Thoracic aorta (tissue), 2 donors: ENCODE results near the gene LRRC70. TPM values are rescaled to one million over a fixed set of nuclear protein-coding genes. Genes with fewer than 3 reads are reported as not detected.
"Not testable (repeated sequence)": the region's sequence is repeated elsewhere in the genome, so short reads cannot be mapped to it uniquely, and the experiment has no call there.

Source experiments
- ATAC-seq: fragments of 150-250 bp; one replicate; pipeline ENCODE4 v1.8.0; 2017; ENCODE audit warnings: low read depth; ENCODE audit not compliant: insufficient number of reproducible peaks, low FRiP score
- DNase-seq: peaks from one replicate; pipeline ENCODE4 v3.0.0-alpha.2; 2020; ENCODE audit warnings: low spot score
- H3K27ac ChIP-seq, 2 donors: fragments of 200-600 bp; sonication (generic); 1 replicate in 1 of 2; 2 replicates in 1 of 2; pipeline ENCODE4 v1.5.1; 2016; ENCODE audit warnings: mild to moderate bottlenecking in 2 of 2, moderate library complexity in 2 of 2
- H3K27me3 ChIP-seq: fragments of 200-600 bp; sonication (generic); replicated peaks from 2 replicates; pipeline ENCODE4 v1.6.0; 2016; ENCODE audit warnings: mild to moderate bottlenecking; ENCODE audit not compliant: insufficient read depth
- H3K36me3 ChIP-seq: fragments of 200-600 bp; sonication (generic); one replicate; pipeline ENCODE4 v1.5.1; 2016
- H3K4me1 ChIP-seq, 2 donors: fragments of 200-600 bp; sonication (generic); 1 replicate in 1 of 2; 2 replicates in 1 of 2; pipeline versions ENCODE4 v1.5.1 to v1.6.0; 2016; ENCODE audit warnings: low read depth in 2 of 2, mild to moderate bottlenecking in 1 of 2; ENCODE audit not compliant: control insufficient read depth in 1 of 2
- H3K4me3 ChIP-seq: fragments of 200-600 bp; sonication (generic); 2 replicates; pipeline ENCODE4 v1.5.1; 2016; ENCODE audit warnings: mild to moderate bottlenecking
- H3K9me3 ChIP-seq: fragments of 200-600 bp; sonication (generic); 2 replicates; pipeline ENCODE4 v1.5.1; 2016
- CTCF ChIP-seq: fragments of 200-600 bp; sonication (generic); IDR thresholded peaks from one replicate; pipeline ENCODE4 v1.5.1; 2019; ENCODE audit warnings: antibody characterized with exemption
- total RNA-seq, 2 donors: library from RNA; depleted of rRNA; stranded (reverse); fragments of >200 nt; gene quantifications; one replicate each; pipeline versions ENCODE4 v1.1.0 to v1.2.3, GENCODE V29; 2016

Gene LRRC70
- total RNA-seq, 2 donors from 2014 or later: 3.6 to 4.2 TPM

- Histone ChIP-seq H3K36me3 (peaks cover 5% of the 10 kb centered on the region), H3K27me3 (no peaks in the 10 kb centered on the region), H3K27ac (no peak overlapping the region), H3K4me1 (no peaks in the 10 kb centered on the region), H3K4me3 (no peak overlapping the region), H3K9me3 (no peaks in the 10 kb centered on the region)
- TF ChIP-seq CTCF: no peak
- ATAC-seq: no peak
- no peak for DNase-seq
Observed at GRCh38 chr5:62623271-62623670, 44.7 kb downstream of the LRRC70 start.

- H3K27me3 ChIP-seq, ATAC-seq, H3K36me3 ChIP-seq: not testable (repeated sequence)
Observed at GRCh38 chr5:62624436-62624835, 45.8 kb downstream of the LRRC70 start.

GRCh38 chr5:62626534-62626933 is 47.9 kb downstream of the LRRC70 start:
- peaks cover 5% of the 10 kb centered on the region for H3K36me3 ChIP-seq
- no peak for DNase-seq
- H3K4me3 ChIP-seq: no peak overlapping the region
- TF ChIP-seq CTCF: no peak
- H3K27me3 ChIP-seq: no peaks in the 10 kb centered on the region
- no peaks in the 10 kb centered on the region for H3K9me3 ChIP-seq
- no peak overlapping the region for H3K27ac ChIP-seq
- H3K4me1 ChIP-seq: peaks cover 0 to 1% of the 10 kb centered on the region in 2 donors
- no peak for ATAC-seq

More at GRCh38 chr5:62624436-62624835, 45.8 kb downstream of the LRRC70 start:
- H3K4me1 ChIP-seq, H3K4me3 ChIP-seq, DNase-seq, H3K27ac ChIP-seq, H3K9me3 ChIP-seq: not testable (repeated sequence)

- ATAC-seq: no peak
- H3K4me3 ChIP-seq: no peak overlapping the region
Observed at GRCh38 chr5:62627121-62627520, 48.5 kb downstream of the LRRC70 start.

GRCh38 chr5:62627901-62628300 is 49.3 kb downstream of the LRRC70 start:
- Histone ChIP-seq H3K27me3 (no peaks in the 10 kb centered on the region), H3K27ac (no peak overlapping the region), H3K4me3 (no peak overlapping the region), H3K36me3 (peaks cover 5% of the 10 kb centered on the region), H3K4me1 (peaks cover 5 to 10% of the 10 kb centered on the region in 2 donors), H3K9me3 (no peaks in the 10 kb centered on the region)
- ATAC-seq: no peak
- TF ChIP-seq CTCF: no peak
- no peak for DNase-seq

More at GRCh38 chr5:62627121-62627520, 48.5 kb downstream of the LRRC70 start:
- Histone ChIP-seq H3K4me1 (peaks cover 5% of the 10 kb centered on the region in 2 donors), H3K27ac (no peak overlapping the region), H3K9me3 (no peaks in the 10 kb centered on the region), H3K36me3 (peaks cover 5% of the 10 kb centered on the region), H3K27me3 (no peaks in the 10 kb centered on the region)
- no peak for DNase-seq
- no peak for TF ChIP-seq CTCF

Other genes with a start within 250 kb of the LRRC70 start
- gene DIMT1, start 174.9 kb upstream of the LRRC70 start, total RNA-seq: 10 to 100 TPM; 28.8 to 29.2 TPM
- 10 to 100 TPM; 10.7 to 16.5 TPM for gene IPO11, start 166.1 kb upstream of the LRRC70 start, total RNA-seq